BE2C (cell line): ENCODE results near the gene SLC30A7.
A peak's percentile ranks its signal among the peaks of the same experiment; 100 is the strongest.
"Not testable (repeated sequence)": the region's sequence is repeated elsewhere in the genome, so short reads cannot be mapped to it uniquely, and the experiment has no call there.

ENCODE experiments used
- DNase-seq: peaks from one replicate; pipeline ENCODE4 v3.0.0-alpha.2; 2020
- H3K27me3 ChIP-seq: fragments of 250-450 bp; sonication (Bioruptor Pico); 2 replicates; pipeline ENCODE4 v1.5.1; 2020; ENCODE audit warnings: mild to moderate bottlenecking
- H3K36me3 ChIP-seq: fragments of 250-450 bp; sonication (Bioruptor Pico); 2 replicates; pipeline ENCODE4 v1.5.1; 2020; ENCODE audit warnings: mild to moderate bottlenecking
- H3K4me1 ChIP-seq: fragments of 250-450 bp; sonication (Bioruptor Pico); 2 replicates; pipeline ENCODE4 v1.5.1; 2020
- H3K4me3 ChIP-seq: 2 replicates; pipeline ENCODE4 v1.5.1; 2011; ENCODE audit warnings: low read depth, low read length
- H3K9me3 ChIP-seq: fragments of 250-450 bp; sonication (Bioruptor Pico); 2 replicates; pipeline ENCODE4 v1.5.1; 2020
- CTCF ChIP-seq: IDR thresholded peaks from 2 replicates; pipeline ENCODE4 v1.5.1; 2012; ENCODE audit warnings: mild to moderate bottlenecking, low read depth, low read length

SLC30A7 gene

GRCh38 chr1:100883963-100884362 lies 11.9 kb upstream of the SLC30A7 start:
- no peaks in the 10 kb centered on the region for H3K27me3 ChIP-seq
- no peaks in the 10 kb centered on the region for H3K9me3 ChIP-seq
- no peaks in the 10 kb centered on the region for H3K4me1 ChIP-seq
- H3K36me3 ChIP-seq = 0 out of 2 replicates have a peak, but pooled peaks cover under 1% of the 10 kb centered on the region
- no peak for TF ChIP-seq CTCF
- no peak overlapping the region for H3K4me3 ChIP-seq
- no peak for DNase-seq

GRCh38 chr1:100889007-100889406 lies 6.9 kb upstream of the SLC30A7 start:
- H3K4me3 ChIP-seq, H3K9me3 ChIP-seq, H3K27me3 ChIP-seq, H3K4me1 ChIP-seq, H3K36me3 ChIP-seq, DNase-seq: not testable (repeated sequence)

- H3K36me3 ChIP-seq, H3K27me3 ChIP-seq, DNase-seq, H3K4me3 ChIP-seq, H3K4me1 ChIP-seq, H3K9me3 ChIP-seq: not testable (repeated sequence)
Observed at GRCh38 chr1:100889869-100890482, 5.9 kb upstream of the SLC30A7 start.

GRCh38 chr1:100891380-100891779 lies 4.5 kb upstream of the SLC30A7 start:
- no peak overlapping the region for H3K4me3 ChIP-seq
- no peaks in the 10 kb centered on the region for H3K27me3 ChIP-seq
- 0 out of 2 replicates have a peak, but pooled peaks cover 4% of the 10 kb centered on the region for H3K36me3 ChIP-seq
- no peak for TF ChIP-seq CTCF
- DNase-seq = no peak
- H3K4me1 ChIP-seq = no peaks in the 10 kb centered on the region
- no peaks in the 10 kb centered on the region; the same call in none of the 2 replicates for H3K9me3 ChIP-seq

GRCh38 chr1:100892554-100892953 lies 3.3 kb upstream of the SLC30A7 start:
- Histone ChIP-seq H3K4me3 (no peak overlapping the region), H3K4me1 (no peaks in the 10 kb centered on the region), H3K36me3 (0 out of 2 replicates have a peak, but pooled peaks cover 4% of the 10 kb centered on the region), H3K27me3 (no peaks in the 10 kb centered on the region), H3K9me3 (no peaks in the 10 kb centered on the region; the same call in none of the 2 replicates)
- DNase-seq = no peak
- TF ChIP-seq CTCF = no peak

GRCh38 chr1:100893718-100894117 lies 2.2 kb upstream of the SLC30A7 start:
- Histone ChIP-seq H3K4me3 (peak overlapping the region; percentile 98), H3K4me1 (no peaks in the 10 kb centered on the region), H3K36me3 (peaks cover 4% of the 10 kb centered on the region; the same call in 1 of the 2 replicates), H3K27me3 (no peaks in the 10 kb centered on the region), H3K9me3 (no peaks in the 10 kb centered on the region; the same call in none of the 2 replicates)
- DNase-seq = no peak
- no peak for TF ChIP-seq CTCF

GRCh38 chr1:100894603-100895539 lies 1.0 kb upstream of the SLC30A7 start, which contains the start of gene EXTL2:
Gene EXTL2, minus strand, starts transcription at chr1:100894842. Its CDS starts 6,085 bp downstream, at chr1:100888757.
- no peaks in the 10 kb centered on the region for H3K4me1 ChIP-seq
- peak; percentile 94 for DNase-seq
- peaks cover 7% of the 10 kb centered on the region for H3K36me3 ChIP-seq
- H3K4me3 ChIP-seq = peak within 1 kb of the TSS; percentile 98
- H3K27me3 ChIP-seq = no peaks in the 10 kb centered on the region
- TF ChIP-seq CTCF = no peak
- no peaks in the 10 kb centered on the region; the same call in none of the 2 replicates for H3K9me3 ChIP-seq
